GM18505 (cell line): ENCODE measurements around the gene DENND1C.
"Not testable (repeated sequence)": the region's sequence is repeated elsewhere in the genome, so short reads cannot be mapped to it uniquely, and the experiment has no call there.

Source experiments
- ATAC-seq: cut with Tn5 transposase; IDR thresholded peaks from one replicate; pipeline ENCODE4 v1.9.1; 2021; ENCODE audit not compliant: unreplicated experiment
- POLR2A ChIP-seq: IDR thresholded peaks from 4 replicates; pipeline ENCODE4 v1.6.1; 2011; ENCODE audit warnings: borderline replicate concordance; ENCODE audit not compliant: insufficient read depth, insufficient read length; ENCODE audit errors: extremely low read depth

The DENND1C gene

DNA sequence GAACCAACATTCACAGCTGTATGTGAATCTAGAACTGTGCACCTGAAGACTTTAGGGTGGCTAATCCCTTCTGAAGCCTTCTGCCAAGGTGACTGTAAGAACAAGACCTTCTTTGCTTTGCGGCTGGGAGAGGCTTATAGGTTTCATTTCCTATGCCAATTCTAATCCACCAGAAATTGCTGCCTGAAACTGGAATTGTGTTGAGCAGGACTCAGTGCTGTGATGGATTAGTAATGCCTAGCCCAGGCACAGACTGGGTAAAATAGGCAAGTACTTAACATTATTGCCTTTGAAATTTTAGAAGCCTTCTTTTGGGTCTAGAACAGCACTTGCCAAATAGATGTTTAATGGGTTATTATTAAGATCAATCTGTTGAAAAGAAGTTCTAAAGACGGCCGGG lies 33.5 kb downstream of the DENND1C start:
- TF ChIP-seq POLR2A: no peak
- no peak for ATAC-seq

GRCh38 chr19:6446452-6446851 lies 35.1 kb downstream of the DENND1C start:
- TF ChIP-seq POLR2A: no peak
- ATAC-seq: no peak

GRCh38 chr19:6443986-6444385 lies 37.6 kb downstream of the DENND1C start:
- no peak for ATAC-seq

DNA sequence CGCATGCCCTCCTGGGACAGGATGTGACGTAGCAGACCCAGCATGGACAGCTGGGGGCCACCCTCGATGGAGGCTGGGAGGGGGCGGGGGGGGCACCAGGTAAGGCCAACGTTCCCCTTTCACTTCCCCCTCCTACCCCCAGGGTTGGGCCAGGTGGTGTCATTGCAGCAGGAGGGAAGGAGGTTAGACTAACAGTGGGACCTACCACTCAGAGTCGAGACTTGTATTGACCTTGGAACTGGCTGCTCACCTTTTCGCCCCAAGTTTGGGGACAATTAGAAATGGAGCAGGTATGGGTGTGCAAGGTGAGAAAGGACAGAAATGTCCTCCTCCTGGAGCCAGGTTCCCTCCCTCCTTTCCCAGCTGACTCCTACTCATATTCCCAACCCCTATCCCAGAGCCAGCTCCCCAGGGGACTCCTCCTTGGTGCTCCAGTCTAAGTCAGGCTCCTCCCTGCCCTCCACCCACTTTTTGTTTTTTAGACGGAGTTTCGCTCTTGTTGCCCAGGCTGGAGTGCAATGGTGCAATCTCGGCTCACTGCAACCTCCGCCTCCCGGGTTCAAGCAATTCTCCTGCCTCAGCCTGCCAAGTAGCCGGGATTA lies 39.4 kb downstream of the DENND1C start:
- ATAC-seq: no peak
- TF ChIP-seq POLR2A: no peak

More at GRCh38 chr19:6443986-6444385, 37.6 kb downstream of the DENND1C start:
- TF ChIP-seq POLR2A: no peak

- no peak for TF ChIP-seq POLR2A
- ATAC-seq: no peak
Observed at GRCh38 chr19:6440905-6441304, 40.7 kb downstream of the DENND1C start.

- no peak for TF ChIP-seq POLR2A
- no peak for ATAC-seq
Observed at GRCh38 chr19:6439743-6440142, 41.8 kb downstream of the DENND1C start.

DNA sequence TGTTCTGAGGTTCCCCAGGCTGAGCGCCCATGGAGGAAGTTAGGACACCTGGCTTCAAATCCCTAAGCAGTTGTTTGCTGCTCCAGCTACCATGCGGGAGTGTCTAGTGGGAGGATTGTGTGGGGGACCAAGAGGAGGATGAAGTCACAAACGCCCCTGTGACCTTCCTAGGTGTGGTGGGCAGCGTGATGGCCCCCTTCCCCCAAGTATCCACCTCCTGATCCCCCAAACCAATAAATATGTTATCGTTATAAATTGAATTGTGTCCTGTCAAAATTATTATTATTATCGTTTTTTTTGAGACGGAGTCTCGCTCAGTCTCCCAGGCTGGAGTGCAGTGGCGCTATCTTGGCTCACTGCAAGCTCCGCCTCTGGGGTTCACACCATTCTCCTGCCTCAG lies 47.9 kb downstream of the DENND1C start, which contains the start of gene SLC25A41:
Gene SLC25A41, minus strand, starts transcription at position 101 of the 400 bp plus-strand sequence. Its CDS starts 70 bp downstream, at position 31.
- ATAC-seq: no peak
- TF ChIP-seq POLR2A: no peak

GRCh38 chr19:6433165-6433564 lies 48.4 kb downstream of the DENND1C start:
- no peak for TF ChIP-seq POLR2A
- ATAC-seq: no peak

- no peak for TF ChIP-seq POLR2A
- ATAC-seq: no peak
Observed at GRCh38 chr19:6431891-6432290, 49.7 kb downstream of the DENND1C start.

- no peak for ATAC-seq
- no peak for TF ChIP-seq POLR2A
Observed at GRCh38 chr19:6429419-6430221, 52.0 kb downstream of the DENND1C start.

DNA sequence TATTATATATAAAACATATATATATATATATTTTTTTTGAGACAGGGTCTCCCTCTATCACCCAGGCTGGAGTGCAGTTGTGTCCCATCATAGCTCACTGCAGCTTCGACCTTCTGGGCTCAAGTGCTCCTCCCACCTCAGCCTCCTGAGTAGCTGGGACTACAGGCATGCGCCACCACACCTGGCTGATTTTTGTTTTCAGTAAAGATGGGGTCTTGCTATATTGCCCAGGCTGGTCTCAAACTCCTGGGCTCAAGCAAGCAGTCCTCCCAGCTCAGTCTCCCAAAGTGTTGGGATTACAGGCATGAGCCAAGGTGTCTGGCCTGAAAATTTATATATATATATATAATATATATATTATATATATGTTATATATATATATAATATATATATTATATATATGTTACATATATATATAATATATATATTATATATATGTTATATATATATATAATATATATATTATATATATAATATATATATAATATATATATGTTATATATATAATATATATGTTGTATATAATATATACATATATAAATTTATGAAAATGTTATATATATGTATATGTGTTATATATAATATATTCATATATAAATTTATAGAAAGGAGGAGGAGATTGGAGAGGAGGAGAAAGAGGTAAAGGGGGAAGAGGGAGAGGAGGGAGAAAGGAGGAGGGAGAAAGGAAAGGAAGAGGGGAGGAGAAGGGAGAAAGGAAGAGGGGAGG lies 52.7 kb downstream of the DENND1C start:
- not testable (repeated sequence) for ATAC-seq

DNA sequence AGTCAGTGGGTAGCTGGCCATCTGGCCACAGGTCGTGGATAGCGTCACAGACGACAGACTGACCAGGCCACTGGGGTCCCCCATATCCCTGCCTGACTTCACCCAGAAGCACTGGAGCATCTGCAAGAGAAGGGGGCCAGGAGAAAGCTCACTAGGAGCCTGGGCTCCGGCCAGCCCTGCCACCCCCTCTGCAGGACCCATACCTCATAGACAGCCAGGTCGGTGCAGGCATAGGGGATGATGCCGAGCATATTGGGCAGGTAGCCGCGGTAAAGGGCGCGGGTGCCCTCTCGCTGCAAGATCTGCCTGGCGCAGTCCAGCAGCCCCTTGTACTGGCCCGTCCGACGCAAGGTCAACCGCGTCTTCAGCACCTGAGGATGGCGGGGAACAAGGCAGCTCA lies 54.5 kb downstream of the DENND1C start:
- no peak for TF ChIP-seq POLR2A
- ATAC-seq: no peak

DNA sequence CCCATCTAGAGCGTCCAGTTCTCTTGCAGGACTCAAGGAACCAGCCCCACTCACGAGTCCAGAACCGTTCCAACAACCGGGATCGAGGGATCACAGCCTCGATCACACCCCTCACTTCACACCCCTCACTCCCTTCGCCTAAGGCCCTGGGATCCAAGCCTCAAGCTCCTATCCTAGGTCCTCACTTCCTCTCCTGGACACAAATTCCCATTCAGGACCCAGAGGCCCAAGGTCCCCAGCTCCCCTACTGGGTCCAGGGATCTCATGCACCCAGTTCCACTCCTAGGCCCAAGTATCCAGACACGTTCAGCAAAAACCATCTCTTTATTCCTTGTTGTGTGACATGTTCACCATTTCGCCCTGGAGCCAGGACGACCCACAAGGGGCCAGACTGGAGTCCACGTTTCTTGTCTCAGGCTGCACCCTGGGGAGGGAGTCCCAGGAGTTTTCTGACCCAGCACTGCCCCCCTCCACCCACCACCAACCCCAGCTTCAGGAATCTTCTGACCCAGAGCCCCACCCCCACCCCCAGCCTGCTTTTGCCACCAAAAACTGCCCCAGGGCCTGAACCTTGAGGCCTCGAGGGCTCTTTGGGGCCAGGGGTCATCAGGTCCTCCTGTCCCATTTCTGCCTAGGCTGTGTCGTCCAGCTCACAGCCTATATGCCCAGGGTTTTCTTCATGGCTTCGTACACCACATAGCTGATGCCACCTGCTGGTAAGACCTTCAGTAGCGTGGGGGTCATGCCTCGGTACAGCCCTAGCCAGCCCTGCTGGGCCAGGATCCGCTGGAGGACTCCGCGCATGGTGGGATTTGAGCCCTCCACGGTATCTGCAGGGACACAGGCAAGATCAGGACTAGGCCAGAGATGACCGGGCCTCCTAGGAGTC lies 55.6 kb downstream of the DENND1C start:
- no peak for TF ChIP-seq POLR2A
- no peak for ATAC-seq
